Lung (tissue), 12 donors: Measurements from ENCODE around the gene ELOF1. TPM values are rescaled to one million over a fixed set of nuclear protein-coding genes. Genes with fewer than 3 reads are reported as not detected.

Experiments
- ATAC-seq: fragments of 200-7000 bp; cut with Tn5 transposase; one replicate; pipeline ENCODE4 v1.9.1; 2020; ENCODE audit warnings: moderate number of reproducible peaks; ENCODE audit not compliant: insufficient read depth, low FRiP score
- DNase-seq, 3 donors: peaks; one replicate each; pipeline ENCODE4 v3.0.0-alpha.2; 2013 to 2017
- H3K27ac ChIP-seq, 2 donors: one replicate each; pipeline ENCODE4 v1.5.1; 2013; ENCODE audit warnings: mild to moderate bottlenecking in 2 of 2, moderate library complexity in 2 of 2, control low read depth in 1 of 2, inconsistent platforms in 1 of 2, low read depth in 1 of 2, low read length in 1 of 2
- H3K27me3 ChIP-seq, 3 donors: one replicate each; pipeline ENCODE4 v1.5.1; 2013; ENCODE audit warnings: low read length in 2 of 3; ENCODE audit not compliant: control insufficient read depth in 3 of 3, insufficient read depth in 3 of 3
- H3K36me3 ChIP-seq, 4 donors: one replicate each; pipeline ENCODE4 v1.5.1; 2013; ENCODE audit warnings: low read length in 4 of 4, mild to moderate bottlenecking in 1 of 4, moderate library complexity in 1 of 4; ENCODE audit not compliant: control insufficient read depth in 4 of 4, insufficient read depth in 4 of 4
- H3K4me1 ChIP-seq, 5 donors: one replicate each; pipeline ENCODE4 v1.5.1; 2013; ENCODE audit warnings: low read length in 5 of 5, mild to moderate bottlenecking in 2 of 5, moderate library complexity in 1 of 5; ENCODE audit not compliant: control insufficient read depth in 5 of 5, insufficient read depth in 5 of 5
- H3K4me3 ChIP-seq: one replicate; pipeline ENCODE4 v1.5.1; 2013; ENCODE audit warnings: mild to moderate bottlenecking, control low read depth, moderate library complexity
- H3K9ac ChIP-seq, 2 donors: one replicate each; pipeline ENCODE4 v1.5.1; 2013; ENCODE audit warnings: low read length in 2 of 2, control low read depth in 1 of 2; ENCODE audit not compliant: insufficient read depth in 1 of 2
- H3K9me3 ChIP-seq, 4 donors: one replicate each; pipeline ENCODE4 v1.5.1; 2013; ENCODE audit warnings: low read length in 3 of 4, mild to moderate bottlenecking in 1 of 4, moderate library complexity in 1 of 4; ENCODE audit not compliant: control insufficient read depth in 4 of 4, insufficient read depth in 3 of 4
- WGBS, 2 donors: extraction: QIAGEN DNeasy Blood & Tissue Kit; methylation state at CpG; one replicate each; pipeline ENCODE4 v1.1.7; 2013; 5-methylcytosine and 5-hydroxymethylcytosine counted together
- polyA plus RNA-seq, 2 donors: library from polyadenylated mRNA; stranded (reverse); fragments of 200-250 nt; gene quantifications; one replicate each; pipeline ENCODE4 v1.2.1, GENCODE V29; 2013
- total RNA-seq, 2 donors: library from RNA; depleted of rRNA in 1 of 2; stranded (reverse); fragments of >200 nt in 1 of 2; gene quantifications; one replicate each; pipeline ENCODE4 v1.2.1, GENCODE V29; 2014 to 2021
- TF ChIP-seq, protein P1 (sequence below): IDR thresholded peaks from 2 replicates; pipeline ENCODE4 v1.5.1; 2012; ENCODE audit warnings: mild to moderate bottlenecking; ENCODE audit errors: control extremely low read depth, extremely low read depth
- donor health status: control.
- donor health status: control.
- donor health status: Bipolar disorder and iron deficiency.
- donor health status: healthy.
- donor health status: DM: yes; HTN: yes; CAD: no.

Gene ELOF1
- total and polyA plus RNA-seq, 4 donors = 19.2 to 82.8 (median 60.5) TPM

DNA sequence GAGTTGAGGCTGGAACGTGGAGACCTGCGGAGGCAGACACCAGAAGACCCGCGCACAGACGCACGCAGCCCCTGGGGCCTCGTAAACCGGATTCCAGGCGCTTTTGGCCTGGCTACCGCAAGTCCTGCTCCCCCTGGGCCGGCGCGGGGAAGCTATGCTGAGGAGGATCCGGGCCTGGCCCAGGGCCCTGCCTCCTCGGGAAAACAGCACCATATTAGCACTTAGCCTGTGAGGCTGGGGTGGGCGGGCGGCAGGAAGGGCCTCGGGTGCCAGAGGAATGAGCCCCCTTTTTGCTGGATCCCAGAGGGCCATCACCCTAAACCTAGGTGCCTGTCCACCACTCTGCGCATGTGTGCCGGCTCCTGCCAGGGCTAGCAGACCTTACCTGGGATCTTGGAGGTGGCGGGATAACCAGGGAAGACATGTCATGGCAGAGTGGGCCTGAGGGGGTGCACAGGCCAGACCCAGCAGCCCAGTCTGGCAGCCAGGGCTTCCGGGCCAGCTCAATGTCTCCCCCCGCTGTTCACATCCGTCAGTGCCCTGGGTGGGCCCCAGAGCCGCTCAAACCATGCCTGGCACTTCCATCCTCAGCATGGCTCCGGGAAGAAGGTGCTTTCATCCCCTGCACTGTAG is 7.3 kb downstream of the ELOF1 start:
- TF ChIP-seq, protein P1, sequence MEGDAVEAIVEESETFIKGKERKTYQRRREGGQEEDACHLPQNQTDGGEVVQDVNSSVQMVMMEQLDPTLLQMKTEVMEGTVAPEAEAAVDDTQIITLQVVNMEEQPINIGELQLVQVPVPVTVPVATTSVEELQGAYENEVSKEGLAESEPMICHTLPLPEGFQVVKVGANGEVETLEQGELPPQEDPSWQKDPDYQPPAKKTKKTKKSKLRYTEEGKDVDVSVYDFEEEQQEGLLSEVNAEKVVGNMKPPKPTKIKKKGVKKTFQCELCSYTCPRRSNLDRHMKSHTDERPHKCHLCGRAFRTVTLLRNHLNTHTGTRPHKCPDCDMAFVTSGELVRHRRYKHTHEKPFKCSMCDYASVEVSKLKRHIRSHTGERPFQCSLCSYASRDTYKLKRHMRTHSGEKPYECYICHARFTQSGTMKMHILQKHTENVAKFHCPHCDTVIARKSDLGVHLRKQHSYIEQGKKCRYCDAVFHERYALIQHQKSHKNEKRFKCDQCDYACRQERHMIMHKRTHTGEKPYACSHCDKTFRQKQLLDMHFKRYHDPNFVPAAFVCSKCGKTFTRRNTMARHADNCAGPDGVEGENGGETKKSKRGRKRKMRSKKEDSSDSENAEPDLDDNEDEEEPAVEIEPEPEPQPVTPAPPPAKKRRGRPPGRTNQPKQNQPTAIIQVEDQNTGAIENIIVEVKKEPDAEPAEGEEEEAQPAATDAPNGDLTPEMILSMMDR = no peak
- Histone ChIP-seq H3K36me3 (peaks cover 0 to 35% (median 11%) of the 10 kb centered on the region in 4 donors), H3K4me3 (no peak overlapping the region), H3K9me3 (no peaks in the 10 kb centered on the region), H3K27ac (no peak overlapping the region), H3K4me1 (no peaks in the 10 kb centered on the region), H3K9ac (no peak overlapping the region), H3K27me3 (no peaks in the 10 kb centered on the region)
- WGBS, 2 donors = 90 to 93% methylated on average over 26 of the region's 26 CpGs
- no peak for ATAC-seq
- no peak for DNase-seq

GRCh38 chr19:11550265-11550664 is 8.8 kb downstream of the ELOF1 start:
- H3K9me3 ChIP-seq = no peaks in the 10 kb centered on the region
- no peaks in the 10 kb centered on the region for H3K27me3 ChIP-seq
- H3K4me3 ChIP-seq = no peak overlapping the region
- H3K4me1 ChIP-seq = no peaks in the 10 kb centered on the region
- no peak for DNase-seq
- peaks cover 0 to 30% (median 10%) of the 10 kb centered on the region in 4 donors for H3K36me3 ChIP-seq
- H3K9ac ChIP-seq = no peak overlapping the region
- H3K27ac ChIP-seq = no peak overlapping the region
- TF ChIP-seq, protein P1 = no peak
- ATAC-seq = no peak
- WGBS, 2 donors = 92% methylated on average over 8 of the region's 8 CpGs

DNA sequence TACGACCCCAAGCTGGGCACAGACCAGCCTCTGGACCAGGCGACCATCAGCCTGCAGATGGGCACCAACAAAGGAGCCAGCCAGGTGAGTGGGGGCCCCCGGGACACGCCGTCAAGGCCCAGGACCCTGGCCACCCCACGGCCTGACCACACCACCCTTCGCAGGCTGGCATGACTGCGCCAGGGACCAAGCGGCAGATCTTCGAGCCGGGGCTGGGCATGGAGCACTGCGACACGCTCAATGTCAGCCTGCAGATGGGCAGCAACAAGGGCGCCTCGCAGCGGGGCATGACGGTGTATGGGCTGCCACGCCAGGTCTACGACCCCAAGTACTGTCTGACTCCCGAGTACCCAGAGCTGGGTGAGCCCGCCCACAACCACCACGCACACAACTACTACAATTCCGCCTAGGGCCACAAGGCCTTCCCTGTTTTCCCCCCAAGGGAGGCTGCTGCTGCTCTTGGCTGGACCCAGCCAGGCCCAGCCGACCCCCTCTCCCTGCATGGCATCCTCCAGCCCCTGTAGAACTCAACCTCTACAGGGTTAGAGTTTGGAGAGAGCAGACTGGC is 9.6 kb downstream of the ELOF1 start:
- TF ChIP-seq, protein P1 = no peak
- H3K4me1 ChIP-seq = no peaks in the 10 kb centered on the region
- DNase-seq (no peak), ATAC-seq (no peak)
- H3K27ac ChIP-seq = no peak overlapping the region
- H3K36me3 ChIP-seq = peaks cover 0 to 28% (median 10%) of the 10 kb centered on the region in 4 donors
- H3K4me3 ChIP-seq = no peak overlapping the region
- 92 to 94% methylated on average over 24 of the region's 24 CpGs for WGBS, 2 donors
- no peaks in the 10 kb centered on the region for H3K9me3 ChIP-seq
- H3K9ac ChIP-seq = no peak overlapping the region
- H3K27me3 ChIP-seq = no peaks in the 10 kb centered on the region
